ENCODE data around the gene NAA80.

DNA sequence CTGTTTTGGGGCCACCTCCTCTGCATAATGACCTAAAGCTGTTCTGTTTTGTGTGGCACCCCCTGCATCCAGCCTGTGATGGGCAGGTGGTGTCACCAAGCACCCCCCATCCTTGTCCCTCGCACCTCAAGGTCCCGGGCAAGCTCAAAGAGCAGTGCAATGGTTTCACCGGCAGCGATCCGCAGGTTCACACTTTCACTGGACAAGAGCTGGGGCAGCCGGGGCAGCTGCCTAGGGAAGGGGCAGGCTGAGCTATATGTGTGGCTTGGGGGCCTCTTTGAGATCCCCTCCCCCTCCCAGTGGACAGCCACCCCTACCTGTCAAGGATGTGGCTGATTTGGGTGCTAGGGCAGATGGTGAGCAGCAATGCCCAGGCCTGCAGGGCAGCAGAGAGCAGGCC, 10.1 kb downstream of the NAA80 start:
- TF ChIP-seq, protein P1, sequence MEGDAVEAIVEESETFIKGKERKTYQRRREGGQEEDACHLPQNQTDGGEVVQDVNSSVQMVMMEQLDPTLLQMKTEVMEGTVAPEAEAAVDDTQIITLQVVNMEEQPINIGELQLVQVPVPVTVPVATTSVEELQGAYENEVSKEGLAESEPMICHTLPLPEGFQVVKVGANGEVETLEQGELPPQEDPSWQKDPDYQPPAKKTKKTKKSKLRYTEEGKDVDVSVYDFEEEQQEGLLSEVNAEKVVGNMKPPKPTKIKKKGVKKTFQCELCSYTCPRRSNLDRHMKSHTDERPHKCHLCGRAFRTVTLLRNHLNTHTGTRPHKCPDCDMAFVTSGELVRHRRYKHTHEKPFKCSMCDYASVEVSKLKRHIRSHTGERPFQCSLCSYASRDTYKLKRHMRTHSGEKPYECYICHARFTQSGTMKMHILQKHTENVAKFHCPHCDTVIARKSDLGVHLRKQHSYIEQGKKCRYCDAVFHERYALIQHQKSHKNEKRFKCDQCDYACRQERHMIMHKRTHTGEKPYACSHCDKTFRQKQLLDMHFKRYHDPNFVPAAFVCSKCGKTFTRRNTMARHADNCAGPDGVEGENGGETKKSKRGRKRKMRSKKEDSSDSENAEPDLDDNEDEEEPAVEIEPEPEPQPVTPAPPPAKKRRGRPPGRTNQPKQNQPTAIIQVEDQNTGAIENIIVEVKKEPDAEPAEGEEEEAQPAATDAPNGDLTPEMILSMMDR (conservative IDR thresholded peaks at IDR 0.05; ENCODE audit: low read depth, low read length) = no peak
- TF ChIP-seq EZH2 (IDR thresholded peaks at IDR 0.05; ENCODE audit: borderline replicate concordance, low read depth, low read length, poor library complexity, severe bottlenecking) = no peak

Measured in A673 (cell line).